OCI-LY7 (cell line): ENCODE data around the gene ARHGEF4.

Experiments
- CTCF ChIP-seq: fragments of 200-600 bp; sonication (generic); conservative IDR thresholded peaks from 2 replicates; pipeline ENCODE4 v1.5.1; 2014; ENCODE audit warnings: mild to moderate bottlenecking, antibody characterized with exemption, low read length, moderate library complexity, mixed read lengths
- EZH2phosphoT487 ChIP-seq: fragments of 200-600 bp; sonication (generic); IDR thresholded peaks from 2 replicates; pipeline ENCODE4 v1.6.1; 2018; ENCODE audit warnings: low read depth, borderline replicate concordance, mild to moderate bottlenecking, mixed run types, antibody characterized with exemption, low read length, moderate library complexity, mixed read lengths

DNA sequence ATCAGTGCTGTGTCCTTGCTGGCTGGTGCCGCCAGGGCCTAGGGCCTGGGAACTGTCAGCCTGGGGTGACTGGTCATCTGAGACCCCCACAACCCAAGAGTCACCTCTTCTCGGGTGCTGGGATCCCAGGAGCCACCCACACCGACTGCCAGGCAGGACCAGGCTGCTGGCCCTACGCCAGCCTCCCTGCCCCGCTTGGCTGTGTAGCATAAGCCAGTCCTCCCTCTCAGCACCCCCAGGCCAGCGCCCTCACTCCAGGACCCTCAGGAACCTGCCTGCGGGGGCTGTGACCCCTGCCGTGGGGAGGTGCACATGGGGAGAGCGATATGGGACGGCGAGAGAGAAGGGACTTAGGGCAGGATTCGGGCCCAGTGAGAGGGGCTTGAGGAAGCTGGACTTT, 9.5 kb downstream of the ARHGEF4 start:
- TF ChIP-seq CTCF: no peak
- no peak for TF ChIP-seq EZH2phosphoT487
